ENCODE measurements around the gene HHAT. TPM values are rescaled to one million over a fixed set of nuclear protein-coding genes. Genes with fewer than 3 reads are reported as not detected.

HHAT gene
- total and polyA plus RNA-seq, 2 experiments from 2014 or later: 1.6 to 1.9 TPM

DNA sequence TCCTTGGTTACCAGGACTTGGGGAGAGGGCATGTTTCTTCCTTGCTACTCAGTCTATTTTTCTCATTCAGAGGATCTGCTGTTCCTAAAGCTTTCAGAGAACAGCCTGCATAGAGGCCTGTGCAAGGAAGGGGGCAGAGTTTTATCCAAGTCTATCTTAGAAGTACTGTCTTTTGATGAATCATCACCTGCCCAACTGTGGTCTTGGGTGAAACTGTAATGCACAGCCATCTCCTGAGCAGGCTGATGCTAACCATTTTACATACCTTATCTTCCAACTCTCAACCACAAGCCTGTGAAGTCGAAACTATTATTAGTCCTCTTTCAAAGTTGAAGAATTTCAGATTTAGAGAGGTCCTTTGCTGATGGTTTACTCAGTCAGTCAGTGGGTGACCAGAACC, 368.0 kb downstream of the HHAT start:
- Histone ChIP-seq H3K4me3 (no peak overlapping the region), H3F3A (ENCODE audit: insufficient read depth) (no peaks in the 10 kb centered on the region), H3K27ac (no peak overlapping the region), H3K9ac (no peak overlapping the region), H4K20me1 (ENCODE audit: insufficient read depth) (no peaks in the 10 kb centered on the region), H3K79me2 (ENCODE audit: insufficient read depth) (no peaks in the 10 kb centered on the region), H2AFZ (no peak overlapping the region), H3K27me3 (replicated peaks; ENCODE audit: insufficient read depth) (no peaks in the 10 kb centered on the region), H3K9me2 (ENCODE audit: insufficient read depth) (no peaks in the 10 kb centered on the region), H3K9me3 (ENCODE audit: low read depth) (no peaks in the 10 kb centered on the region), H3K4me1 (ENCODE audit: insufficient read depth) (no peaks in the 10 kb centered on the region), H3K4me2 (ENCODE audit: unreplicated experiment) (no peak overlapping the region), H3K36me3 (ENCODE audit: low read depth) (no peaks in the 10 kb centered on the region)
- no peak for DNase-seq
- TF ChIP-seq EZH2phosphoT487 (IDR thresholded peaks at IDR 0.05; ENCODE audit: insufficient read depth, low read depth) (no peak), EZH2 (IDR thresholded peaks at IDR 0.05; ENCODE audit: insufficient read depth, poor library complexity, severe bottlenecking) (no peak)
- 5 to 6% methylated on average over 1 of the region's 1 CpG for WGBS, 2 experiments (ENCODE audit: low coverage in 1 of 2, low lambda C conversion rate in 2 of 2, missing lambda C conversion rate in 2 of 2)
- in situ Hi-C loops (cut with MboI): no loop called here

- Histone ChIP-seq H3K36me3 (ENCODE audit: low read depth) (no peaks in the 10 kb centered on the region), H3K4me3 (no peak overlapping the region), H2AFZ (no peak overlapping the region), H3K9me3 (ENCODE audit: low read depth) (no peaks in the 10 kb centered on the region), H3F3A (ENCODE audit: insufficient read depth) (no peaks in the 10 kb centered on the region), H3K9ac (no peak overlapping the region), H3K27ac (no peak overlapping the region), H3K4me1 (ENCODE audit: insufficient read depth) (no peaks in the 10 kb centered on the region), H3K27me3 (replicated peaks; ENCODE audit: insufficient read depth) (no peaks in the 10 kb centered on the region), H3K4me2 (ENCODE audit: unreplicated experiment) (no peak overlapping the region), H3K9me2 (ENCODE audit: insufficient read depth) (no peaks in the 10 kb centered on the region), H3K79me2 (ENCODE audit: insufficient read depth) (no peaks in the 10 kb centered on the region), H4K20me1 (ENCODE audit: insufficient read depth) (no peaks in the 10 kb centered on the region)
- TF ChIP-seq EZH2 (IDR thresholded peaks at IDR 0.05; ENCODE audit: insufficient read depth, poor library complexity, severe bottlenecking) (no peak), EZH2phosphoT487 (IDR thresholded peaks at IDR 0.05; ENCODE audit: insufficient read depth, low read depth) (no peak)
- no peak for DNase-seq
- in situ Hi-C loops (cut with MboI): no loop called here
- WGBS, 2 experiments (ENCODE audit: low coverage in 1 of 2, low lambda C conversion rate in 2 of 2, missing lambda C conversion rate in 2 of 2): 24 to 33% methylated on average over 3 of the region's 3 CpGs
Measured at GRCh38 chr1:210697185-210697584, 368.5 kb downstream of the HHAT start.

DNA sequence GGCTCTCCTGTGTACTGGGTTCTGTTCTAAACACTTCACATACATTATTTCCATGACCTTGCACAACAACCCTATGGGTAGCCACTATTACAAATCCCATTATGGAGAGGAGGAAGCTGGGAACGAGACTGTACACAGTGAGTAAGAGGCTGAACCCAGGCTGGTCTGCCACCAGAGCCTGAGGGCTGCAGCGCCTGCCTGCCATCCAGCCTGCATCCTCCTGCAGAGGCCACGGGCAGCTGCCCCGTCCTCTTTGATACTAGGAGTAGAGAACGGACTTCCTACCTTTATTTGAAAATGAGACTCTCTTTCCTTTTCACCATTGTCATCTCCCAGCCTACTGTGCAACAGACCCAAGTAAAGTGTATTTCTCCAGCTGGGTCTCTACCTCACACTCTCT, 370.0 kb downstream of the HHAT start:
- Histone ChIP-seq H3F3A (ENCODE audit: insufficient read depth) (no peaks in the 10 kb centered on the region), H3K9ac (no peak overlapping the region), H3K9me2 (ENCODE audit: insufficient read depth) (no peaks in the 10 kb centered on the region), H4K20me1 (ENCODE audit: insufficient read depth) (no peaks in the 10 kb centered on the region), H3K27me3 (replicated peaks; ENCODE audit: insufficient read depth) (no peaks in the 10 kb centered on the region), H3K36me3 (ENCODE audit: low read depth) (no peaks in the 10 kb centered on the region), H3K4me1 (ENCODE audit: insufficient read depth) (no peaks in the 10 kb centered on the region), H3K9me3 (ENCODE audit: low read depth) (no peaks in the 10 kb centered on the region), H3K4me2 (ENCODE audit: unreplicated experiment) (no peak overlapping the region), H2AFZ (no peak overlapping the region), H3K27ac (no peak overlapping the region), H3K79me2 (ENCODE audit: insufficient read depth) (no peaks in the 10 kb centered on the region), H3K4me3 (no peak overlapping the region)
- no peak for TF ChIP-seq EZH2phosphoT487 (IDR thresholded peaks at IDR 0.05; ENCODE audit: insufficient read depth, low read depth)
- TF ChIP-seq EZH2 (IDR thresholded peaks at IDR 0.05; ENCODE audit: insufficient read depth, poor library complexity, severe bottlenecking): no peak
- no peak for DNase-seq
- in situ Hi-C loops (cut with MboI): no loop called here
- 26 to 34% methylated on average over 5 of the region's 5 CpGs for WGBS, 2 experiments (ENCODE audit: low coverage in 1 of 2, low lambda C conversion rate in 2 of 2, missing lambda C conversion rate in 2 of 2)

DNA sequence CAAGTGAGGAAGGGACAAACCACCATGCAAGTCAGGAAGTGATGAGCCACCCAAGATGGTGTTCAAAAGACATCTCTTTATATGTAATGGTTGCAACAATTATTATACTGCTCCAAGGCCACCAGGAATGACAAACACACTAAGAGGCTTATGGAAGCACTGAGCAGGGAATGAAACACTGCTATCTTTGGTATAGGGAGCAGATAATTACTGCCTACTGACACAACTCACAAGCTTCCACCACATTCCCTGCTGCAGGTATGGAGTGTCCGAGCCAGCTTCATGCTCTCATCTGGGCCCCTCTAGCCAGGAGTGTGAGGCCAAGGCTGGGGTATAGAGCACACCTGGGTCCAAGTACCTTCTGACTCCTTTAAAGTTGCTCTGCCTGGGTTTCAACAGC, 371.4 kb downstream of the HHAT start:
- Histone ChIP-seq H3F3A (ENCODE audit: insufficient read depth) (no peaks in the 10 kb centered on the region), H3K27ac (no peak overlapping the region), H3K4me1 (ENCODE audit: insufficient read depth) (no peaks in the 10 kb centered on the region), H3K4me2 (ENCODE audit: unreplicated experiment) (no peak overlapping the region), H2AFZ (no peak overlapping the region), H3K9me2 (ENCODE audit: insufficient read depth) (no peaks in the 10 kb centered on the region), H3K9me3 (ENCODE audit: low read depth) (no peaks in the 10 kb centered on the region), H3K36me3 (ENCODE audit: low read depth) (no peaks in the 10 kb centered on the region), H3K79me2 (ENCODE audit: insufficient read depth) (no peaks in the 10 kb centered on the region), H3K9ac (no peak overlapping the region), H3K4me3 (no peak overlapping the region), H3K27me3 (replicated peaks; ENCODE audit: insufficient read depth) (no peaks in the 10 kb centered on the region), H4K20me1 (ENCODE audit: insufficient read depth) (no peaks in the 10 kb centered on the region)
- TF ChIP-seq EZH2phosphoT487 (IDR thresholded peaks at IDR 0.05; ENCODE audit: insufficient read depth, low read depth) (no peak), EZH2 (IDR thresholded peaks at IDR 0.05; ENCODE audit: insufficient read depth, poor library complexity, severe bottlenecking) (no peak)
- WGBS, 2 experiments (ENCODE audit: low coverage in 1 of 2, low lambda C conversion rate in 2 of 2, missing lambda C conversion rate in 2 of 2): 22 to 38% methylated on average over 1 of the region's 1 CpG
- in situ Hi-C loops (cut with MboI): no loop called here
- no peak for DNase-seq

DNA sequence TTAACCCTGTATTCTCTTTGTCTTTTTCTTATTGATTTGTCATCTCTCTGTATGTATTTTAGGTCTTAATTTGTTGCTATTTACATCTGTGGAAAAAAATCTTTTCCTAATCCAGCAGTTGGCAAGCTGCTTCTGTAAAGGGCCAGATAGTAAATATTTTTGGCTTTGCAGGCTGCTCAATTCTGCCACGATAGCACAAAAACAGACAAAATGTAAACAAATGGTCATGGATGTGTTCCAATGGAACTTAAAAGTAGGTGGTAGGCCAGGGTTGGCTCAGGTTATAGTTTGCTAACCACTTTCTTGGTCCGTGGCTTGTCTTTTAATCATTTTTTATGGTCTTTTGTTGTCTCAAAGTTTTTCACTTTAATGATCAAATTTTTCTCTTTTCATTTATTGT, 371.8 kb downstream of the HHAT start:
- Histone ChIP-seq H3K27me3 (replicated peaks; ENCODE audit: insufficient read depth) (no peaks in the 10 kb centered on the region), H3K27ac (no peak overlapping the region), H2AFZ (no peak overlapping the region), H3K9ac (no peak overlapping the region), H3K4me2 (ENCODE audit: unreplicated experiment) (no peak overlapping the region), H3K4me3 (no peak overlapping the region), H3K9me2 (ENCODE audit: insufficient read depth) (no peaks in the 10 kb centered on the region), H3K9me3 (ENCODE audit: low read depth) (no peaks in the 10 kb centered on the region), H4K20me1 (ENCODE audit: insufficient read depth) (no peaks in the 10 kb centered on the region), H3F3A (ENCODE audit: insufficient read depth) (no peaks in the 10 kb centered on the region), H3K36me3 (ENCODE audit: low read depth) (no peaks in the 10 kb centered on the region), H3K4me1 (ENCODE audit: insufficient read depth) (no peaks in the 10 kb centered on the region), H3K79me2 (ENCODE audit: insufficient read depth) (no peaks in the 10 kb centered on the region)
- DNase-seq: no peak
- in situ Hi-C loops (cut with MboI): no loop called here
- TF ChIP-seq EZH2phosphoT487 (IDR thresholded peaks at IDR 0.05; ENCODE audit: insufficient read depth, low read depth): no peak
- TF ChIP-seq EZH2 (IDR thresholded peaks at IDR 0.05; ENCODE audit: insufficient read depth, poor library complexity, severe bottlenecking): no peak
- 2 to 4% methylated on average over 2 of the region's 2 CpGs for WGBS, 2 experiments (ENCODE audit: low coverage in 1 of 2, low lambda C conversion rate in 2 of 2, missing lambda C conversion rate in 2 of 2)

All from GM23248 (cell line).